HG03342 (cell line): ENCODE data around the gene CADM2.
"Not testable (repeated sequence)": the region's sequence is repeated elsewhere in the genome, so short reads cannot be mapped to it uniquely, and the experiment has no call there.

Experiments used
- ATAC-seq: cut with Tn5 transposase; IDR thresholded peaks from one replicate; pipeline ENCODE4 v1.9.1; 2021; ENCODE audit warnings: mild to moderate bottlenecking, moderate library complexity; ENCODE audit not compliant: unreplicated experiment

The CADM2 gene

DNA sequence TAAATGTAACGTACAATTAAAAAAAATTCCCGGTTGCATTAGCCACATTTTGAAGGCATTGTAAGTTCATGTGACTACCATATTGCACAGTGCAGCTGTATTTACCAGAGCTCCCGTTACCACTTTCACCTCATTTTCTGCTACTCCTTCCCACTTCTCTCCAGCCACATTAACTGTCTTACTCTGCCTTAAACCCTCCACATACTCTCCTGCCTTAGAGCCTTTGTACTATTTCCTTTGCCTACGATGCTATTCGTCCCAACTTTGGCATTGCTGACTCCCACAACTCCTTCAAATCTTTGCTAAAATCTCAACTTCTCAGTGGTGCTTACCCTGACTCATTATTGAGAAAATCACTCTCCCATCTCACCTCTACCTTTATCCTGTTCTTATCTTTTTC, 115.2 kb downstream of the CADM2 start:
- ATAC-seq: no peak

DNA sequence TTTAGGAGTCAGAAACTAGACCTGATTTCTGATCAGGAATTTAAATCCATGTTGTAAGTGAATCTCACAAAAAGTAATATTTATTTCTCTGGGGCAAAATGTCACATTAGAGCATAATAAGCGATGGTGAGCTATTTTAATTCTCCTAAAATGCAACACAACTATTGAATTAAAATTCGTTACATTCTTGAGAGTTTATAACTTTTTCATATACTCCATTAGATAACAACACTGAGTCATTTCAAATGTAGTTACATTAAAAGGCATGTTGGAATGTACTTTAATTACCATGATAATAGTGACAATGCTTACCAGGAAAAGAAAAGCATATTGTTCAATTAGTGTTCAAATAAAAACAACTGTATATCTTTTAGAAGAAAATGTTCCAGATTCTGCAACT, 116.9 kb downstream of the CADM2 start:
- no peak for ATAC-seq

GRCh38 chr3:85077018-85077417, 118.2 kb downstream of the CADM2 start:
- ATAC-seq: no peak

DNA sequence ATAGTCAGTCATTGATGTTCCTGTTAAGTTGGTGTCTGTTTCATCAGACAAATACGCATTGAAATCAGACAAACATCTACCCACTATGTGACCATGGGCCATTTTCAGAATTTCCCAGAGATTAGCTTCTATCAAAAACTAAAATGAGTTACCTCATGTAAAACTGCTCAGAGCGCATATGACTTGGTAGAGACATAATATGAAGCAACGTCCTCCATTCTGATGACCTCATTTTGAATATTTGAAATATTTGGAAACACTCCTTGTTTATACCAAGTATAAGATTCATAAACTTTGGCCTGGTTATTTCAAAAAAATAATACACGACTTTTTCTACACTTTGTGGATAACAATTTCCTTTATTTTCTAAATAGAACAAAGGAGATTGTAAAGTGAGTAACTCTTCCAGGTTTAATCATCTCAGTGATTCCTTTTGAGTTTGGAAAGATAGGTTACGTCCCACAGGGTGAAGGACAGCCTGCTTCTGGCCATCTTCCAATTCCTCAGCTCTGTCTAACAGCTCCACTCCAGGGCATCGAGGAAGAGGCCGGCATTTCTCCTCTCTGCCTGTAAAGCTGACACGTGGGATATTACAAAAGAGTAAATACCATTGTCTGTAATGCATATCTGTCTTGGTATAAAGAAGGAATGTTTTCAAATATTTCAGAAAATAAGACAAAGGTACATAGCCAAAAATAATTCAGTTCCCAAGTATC, 122.6 kb downstream of the CADM2 start:
- no peak for ATAC-seq

DNA sequence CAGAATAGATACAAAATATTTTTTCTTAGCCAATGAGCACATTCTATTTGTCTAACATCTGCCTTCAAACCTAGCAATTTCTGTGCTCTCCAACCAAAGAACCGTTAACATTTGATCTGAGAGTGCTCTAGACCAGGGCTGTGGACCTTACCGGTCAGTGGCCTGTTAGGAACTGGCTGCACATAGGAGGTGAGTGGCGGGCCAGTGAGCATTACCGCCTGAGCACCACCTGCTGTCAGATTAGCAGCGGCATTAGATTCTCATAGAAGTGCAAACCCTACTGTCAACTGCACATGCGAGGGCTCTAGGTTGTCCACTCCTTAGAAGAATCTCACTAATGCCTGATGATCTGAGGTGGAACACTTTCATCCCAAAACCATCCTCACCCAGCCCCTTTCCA, 131.7 kb downstream of the CADM2 start:
- no peak for ATAC-seq

DNA sequence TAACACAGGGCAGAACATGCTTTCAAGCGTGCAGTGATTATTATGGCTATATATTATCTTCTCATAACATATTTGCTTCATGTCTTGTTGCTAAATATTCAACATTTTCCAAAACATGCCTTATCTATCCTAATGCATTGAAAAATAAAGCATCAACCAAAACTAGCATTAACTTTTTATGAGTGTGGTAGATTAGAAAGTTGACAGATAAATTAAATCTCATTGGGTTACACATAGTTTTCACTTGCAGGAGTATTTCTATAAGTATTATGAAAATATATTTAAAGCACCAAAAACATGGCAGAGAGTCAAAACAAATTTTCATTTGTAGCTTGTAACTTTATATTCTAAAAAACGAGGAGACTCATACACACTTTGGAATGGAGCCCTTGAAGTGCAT, 141.5 kb downstream of the CADM2 start:
- no peak for ATAC-seq

DNA sequence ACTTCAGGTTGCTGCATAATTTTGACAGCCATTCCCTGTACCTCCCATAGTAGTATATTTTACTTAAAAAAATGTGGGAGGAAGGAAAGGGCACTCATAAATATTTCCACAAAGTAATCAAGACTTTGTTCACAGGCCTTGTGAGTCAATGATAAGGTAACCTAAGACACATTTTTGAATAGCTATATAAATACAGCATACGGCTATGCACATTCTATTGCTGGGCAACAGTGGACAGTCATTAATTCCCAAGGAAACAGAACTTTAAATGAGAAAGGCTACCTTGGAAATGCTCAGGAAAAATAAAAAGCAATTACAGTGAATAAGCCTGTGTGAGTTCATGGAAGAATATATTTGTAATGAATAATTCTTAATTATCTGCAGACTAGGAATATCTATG, 144.0 kb downstream of the CADM2 start:
- ATAC-seq: no peak

GRCh38 chr3:85110393-85110792, 151.6 kb downstream of the CADM2 start:
- ATAC-seq: no peak

DNA sequence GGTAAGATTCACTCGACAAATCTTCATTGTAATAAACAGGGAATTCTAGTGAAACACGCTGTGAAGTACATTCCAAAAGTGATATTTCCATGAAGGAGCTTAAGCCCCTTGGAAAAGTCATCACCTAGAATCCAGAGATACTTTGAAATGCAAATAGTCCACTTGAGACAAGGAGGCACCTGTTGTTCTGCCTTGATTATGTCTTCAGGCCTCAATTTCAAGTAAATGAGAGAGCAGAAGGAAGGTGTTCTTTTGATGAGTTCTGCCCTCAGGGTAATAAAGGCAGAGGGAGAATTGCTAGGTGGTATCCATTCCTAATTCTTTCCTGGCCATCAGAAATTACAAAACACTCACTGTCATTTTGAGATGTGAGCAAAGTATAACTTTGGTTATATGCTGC, 162.1 kb downstream of the CADM2 start:
- ATAC-seq: no peak

DNA sequence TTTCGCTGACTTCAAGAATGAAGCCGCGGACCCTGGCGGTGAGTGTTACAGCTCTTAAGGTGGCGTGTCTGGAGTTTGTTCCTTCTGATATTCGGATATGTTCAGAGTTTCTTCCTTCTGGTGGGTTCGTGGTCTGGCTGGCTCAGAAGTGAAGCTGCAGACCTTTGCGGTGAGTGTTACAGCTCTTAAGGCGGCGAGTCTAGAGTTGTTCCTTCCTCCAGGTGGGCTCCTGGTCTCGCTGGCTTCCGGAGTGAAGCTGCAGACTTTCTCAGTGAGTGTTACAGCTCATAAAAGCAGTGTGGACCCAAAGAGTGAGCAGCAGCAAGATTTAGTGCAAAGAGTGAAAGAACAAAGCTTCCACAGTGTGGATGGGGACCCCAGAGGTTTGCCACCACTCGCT, 174.1 kb downstream of the CADM2 start:
- not testable (repeated sequence) for ATAC-seq

GRCh38 chr3:85133691-85134420, 175.1 kb downstream of the CADM2 start:
- not testable (repeated sequence) for ATAC-seq

- ATAC-seq: no peak
Measured at GRCh38 chr3:85142626-85143025, 183.8 kb downstream of the CADM2 start.

GRCh38 chr3:85148036-85148435, 189.2 kb downstream of the CADM2 start:
- ATAC-seq: no peak

DNA sequence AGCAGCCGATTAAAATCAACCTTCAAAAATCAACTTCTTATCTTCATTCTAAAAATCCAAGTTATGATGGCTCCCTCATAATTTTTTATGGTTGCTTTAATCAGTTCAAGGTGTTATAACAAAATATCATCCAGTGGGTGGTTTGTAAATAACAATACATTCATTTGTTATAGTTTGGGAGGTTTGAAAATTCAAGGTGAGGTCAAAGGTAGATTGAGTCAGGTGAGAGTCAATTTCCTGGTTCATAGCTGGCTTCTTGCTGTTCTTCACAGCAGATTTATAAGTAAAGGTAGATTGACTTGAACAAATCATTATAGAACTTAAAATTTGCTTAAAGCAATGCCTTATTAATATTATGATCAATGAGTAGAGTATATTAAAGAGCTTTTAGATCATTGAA, 192.8 kb downstream of the CADM2 start:
- ATAC-seq: no peak

- not testable (repeated sequence) for ATAC-seq
Measured at GRCh38 chr3:85153279-85153678, 194.5 kb downstream of the CADM2 start.

DNA sequence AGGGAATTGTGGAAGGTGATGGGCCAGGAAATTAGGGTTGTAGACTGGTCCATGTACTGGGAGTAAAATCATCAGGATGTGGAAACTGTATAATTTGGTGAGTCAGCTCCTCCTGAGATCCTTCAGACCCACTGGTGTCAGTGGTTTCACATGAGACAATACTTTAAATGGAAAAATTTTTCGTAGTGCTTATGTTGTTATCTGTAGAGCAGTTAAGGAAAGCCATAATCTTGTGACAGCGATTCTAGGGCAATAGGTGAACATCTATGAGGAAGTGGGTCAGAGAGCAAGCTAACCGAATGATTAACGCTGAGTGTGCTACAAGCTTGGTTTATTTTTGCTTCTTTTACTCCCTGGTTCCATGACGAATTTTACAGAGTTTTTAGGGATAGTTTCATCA, 200.6 kb downstream of the CADM2 start:
- no peak for ATAC-seq

GRCh38 chr3:85161544-85161943, 202.8 kb downstream of the CADM2 start:
- no peak for ATAC-seq

DNA sequence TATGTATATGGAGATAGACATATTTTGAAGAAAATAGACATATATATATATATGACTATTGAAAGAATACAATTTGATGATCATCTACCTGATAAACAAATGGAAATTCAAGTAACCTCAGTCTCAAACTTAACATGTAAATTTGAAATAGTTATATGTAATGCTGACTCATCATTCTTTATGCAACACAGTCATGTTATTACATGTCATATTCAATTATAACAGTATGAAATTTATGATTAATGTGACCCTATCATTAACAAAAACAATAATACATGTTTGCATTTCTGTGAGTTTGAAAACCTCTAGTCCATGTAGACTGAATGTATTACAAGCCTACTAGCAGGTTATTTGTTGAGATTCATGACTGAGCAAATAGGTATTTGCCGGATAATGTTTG, 204.1 kb downstream of the CADM2 start:
- ATAC-seq: no peak

- ATAC-seq: no peak
Measured at GRCh38 chr3:85164436-85164835, 205.6 kb downstream of the CADM2 start.

- ATAC-seq: no peak
Measured at GRCh38 chr3:85167576-85167975, 208.8 kb downstream of the CADM2 start.

- no peak for ATAC-seq
Measured at GRCh38 chr3:85170646-85171045, 211.9 kb downstream of the CADM2 start.

GRCh38 chr3:85171976-85172375, 213.2 kb downstream of the CADM2 start:
- ATAC-seq: no peak

GRCh38 chr3:85176799-85177198, 218.0 kb downstream of the CADM2 start:
- ATAC-seq: no peak
